Mucosa of descending colon (tissue), 3 donors: ENCODE results near the gene FBLN2. TPM values are rescaled to one million over a fixed set of nuclear protein-coding genes. Genes with fewer than 3 reads are reported as not detected.
A peak's percentile ranks its signal among the peaks of the same experiment; 100 is the strongest.

Source experiments
- ATAC-seq: fragments of 200-7000 bp; cut with Tn5 transposase; one replicate; pipeline ENCODE4 v1.9.1; 2020; ENCODE audit warnings: mild to moderate bottlenecking, moderate library complexity
- DNase-seq, 3 donors: peaks; one replicate each; pipeline ENCODE4 v3.0.0-alpha.2; 2020
- H3K36me3 ChIP-seq: fragments of 200-600 bp; one replicate; pipeline ENCODE4 v1.8.0; 2021; ENCODE audit warnings: low read depth, mild to moderate bottlenecking
- H3K4me1 ChIP-seq: fragments of 200-600 bp; one replicate; pipeline ENCODE4 v1.8.0; 2021; ENCODE audit warnings: low read depth, mild to moderate bottlenecking
- H3K4me3 ChIP-seq: fragments of 200-600 bp; one replicate; pipeline ENCODE4 v1.8.0; 2021; ENCODE audit warnings: mild to moderate bottlenecking
- H3K9me3 ChIP-seq: fragments of 200-600 bp; one replicate; pipeline ENCODE4 v1.8.0; 2021; ENCODE audit warnings: mild to moderate bottlenecking
- CTCF ChIP-seq: fragments of 200-600 bp; IDR thresholded peaks from one replicate; pipeline ENCODE4 v1.8.0; 2022; ENCODE audit warnings: antibody characterized with exemption, mild to moderate bottlenecking
- intact Hi-C, 2 donors: fragments of 100-400 bp; cut with DNase I in 1 of 2; cut with micrococcal nuclease in 1 of 2; formaldehyde crosslinking; loops; one replicate each; pipeline versions ENCODE4 v1.11.0 to v1.11.1; 2022; cut with DNase I, micrococcal nuclease
- total RNA-seq, 3 donors: library from RNA; stranded (reverse); fragmentation: NEBNext Ultra II Directional in 2 of 3; extraction: Animal tissue kit (Norgen Biotek cat#: 25700) in 2 of 3; gene quantifications; one replicate each; pipeline versions ENCODE4 v1.2.1 to v1.2.4, GENCODE V29; 2021 to 2023
- donor health status: DM: no; HTN: no; CAD: no; lungs with moderate emphysema.
- donor health status: DM: no; HTN: no; CAD: no.
- donor health status: DM: no; HTN: yes; CAD: no.

The FBLN2 gene
- total RNA-seq, 3 donors from 2014 or later: 10.2 to 48.9 (median 30.5) TPM

GRCh38 chr3:13644341-13645117, 95.6 kb downstream of the FBLN2 start:
- intact Hi-C loops: loop anchor here in 1 of 2 donors (5.0 kb wide), 1 partner anchor 147 kb away; no protein-coding TSS in a partner anchor
- no peak for TF ChIP-seq CTCF
- Histone ChIP-seq H3K4me3 (no peak overlapping the region), H3K36me3 (no peaks in the 10 kb centered on the region), H3K4me1 (no peaks in the 10 kb centered on the region), H3K9me3 (no peaks in the 10 kb centered on the region)
- ATAC-seq (no peak), DNase-seq (no peak)

GRCh38 chr3:13645801-13646637, 97.1 kb downstream of the FBLN2 start:
- no peak for TF ChIP-seq CTCF
- H3K4me3 ChIP-seq: no peak overlapping the region
- DNase-seq (no peak), ATAC-seq (no peak)
- peaks cover 5% of the 10 kb centered on the region for H3K4me1 ChIP-seq
- H3K36me3 ChIP-seq: no peaks in the 10 kb centered on the region
- H3K9me3 ChIP-seq: no peaks in the 10 kb centered on the region
- intact Hi-C loops: loop anchor here in 1 of 2 donors (5.0 kb wide), 1 partner anchor 149 kb away; no protein-coding TSS in a partner anchor

GRCh38 chr3:13647298-13648059, 98.6 kb downstream of the FBLN2 start:
- H3K9me3 ChIP-seq: no peaks in the 10 kb centered on the region
- H3K4me1 ChIP-seq: peaks cover 5% of the 10 kb centered on the region
- no peak for TF ChIP-seq CTCF
- intact Hi-C loops: loop anchor here in 1 of 2 donors (5.0 kb wide), 1 partner anchor 150 kb away; no protein-coding TSS in a partner anchor
- no peak overlapping the region for H3K4me3 ChIP-seq
- ATAC-seq (no peak), DNase-seq (peak in 1 of 3 donors; percentile 30)
- no peaks in the 10 kb centered on the region for H3K36me3 ChIP-seq

- ATAC-seq (peak; percentile 76), DNase-seq (peak in 2 of 3 donors; percentile 84 to 87)
- Histone ChIP-seq H3K4me1 (peaks cover 5% of the 10 kb centered on the region), H3K4me3 (no peak overlapping the region), H3K9me3 (no peaks in the 10 kb centered on the region), H3K36me3 (no peaks in the 10 kb centered on the region)
- TF ChIP-seq CTCF: peak; percentile 96
- intact Hi-C loops: loop anchor here in 1 of 2 donors (5.0 kb wide), 1 partner anchor 151 kb away; no protein-coding TSS in a partner anchor
These were observed 99.4 kb downstream of the FBLN2 start for GRCh38 chr3:13648060-13649001.
